ENCODE results near the gene ITFG2.

The ITFG2 gene

DNA sequence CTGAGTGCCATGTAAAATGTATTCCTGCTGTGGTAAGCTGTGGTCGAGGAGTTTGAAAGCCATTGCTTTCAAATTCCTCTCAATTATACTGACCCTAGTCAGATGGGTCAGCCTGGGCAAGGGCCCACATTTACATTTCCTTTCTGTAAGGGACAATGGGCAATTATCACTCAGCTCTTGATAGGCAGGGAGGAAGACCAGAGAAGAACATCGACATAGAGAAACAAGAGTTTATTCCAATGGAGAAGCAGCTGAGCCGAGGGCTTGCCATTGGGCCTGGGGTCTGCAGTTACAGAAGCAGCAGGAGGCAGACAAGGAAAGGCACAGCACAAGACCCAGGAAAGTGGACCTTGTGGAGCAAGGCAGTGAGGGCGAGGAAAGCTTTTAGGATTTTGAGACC lies 12.7 kb downstream of the ITFG2 start:
- H3K4me2 ChIP-seq (ENCODE audit: low read depth, low read length, poor library complexity, severe bottlenecking), result no peak overlapping the region
- no peaks in the 10 kb centered on the region for H3K27me3 ChIP-seq (ENCODE audit: insufficient read depth, low read length, poor library complexity, severe bottlenecking)
- H4K20me1 ChIP-seq (ENCODE audit: insufficient read depth, low read length, poor library complexity, severe bottlenecking), result no peaks in the 10 kb centered on the region
- no peaks in the 10 kb centered on the region for H3K9me3 ChIP-seq (ENCODE audit: insufficient read depth, low read depth, low read length)
- H3K4me3 ChIP-seq (ENCODE audit: low read length, poor library complexity, severe bottlenecking), result no peak overlapping the region
- no peak overlapping the region for H3K9ac ChIP-seq (ENCODE audit: low read depth, low read length, poor library complexity, severe bottlenecking)
- no peaks in the 10 kb centered on the region for H3F3A ChIP-seq (ENCODE audit: low read depth)
- TF ChIP-seq, protein P1, sequence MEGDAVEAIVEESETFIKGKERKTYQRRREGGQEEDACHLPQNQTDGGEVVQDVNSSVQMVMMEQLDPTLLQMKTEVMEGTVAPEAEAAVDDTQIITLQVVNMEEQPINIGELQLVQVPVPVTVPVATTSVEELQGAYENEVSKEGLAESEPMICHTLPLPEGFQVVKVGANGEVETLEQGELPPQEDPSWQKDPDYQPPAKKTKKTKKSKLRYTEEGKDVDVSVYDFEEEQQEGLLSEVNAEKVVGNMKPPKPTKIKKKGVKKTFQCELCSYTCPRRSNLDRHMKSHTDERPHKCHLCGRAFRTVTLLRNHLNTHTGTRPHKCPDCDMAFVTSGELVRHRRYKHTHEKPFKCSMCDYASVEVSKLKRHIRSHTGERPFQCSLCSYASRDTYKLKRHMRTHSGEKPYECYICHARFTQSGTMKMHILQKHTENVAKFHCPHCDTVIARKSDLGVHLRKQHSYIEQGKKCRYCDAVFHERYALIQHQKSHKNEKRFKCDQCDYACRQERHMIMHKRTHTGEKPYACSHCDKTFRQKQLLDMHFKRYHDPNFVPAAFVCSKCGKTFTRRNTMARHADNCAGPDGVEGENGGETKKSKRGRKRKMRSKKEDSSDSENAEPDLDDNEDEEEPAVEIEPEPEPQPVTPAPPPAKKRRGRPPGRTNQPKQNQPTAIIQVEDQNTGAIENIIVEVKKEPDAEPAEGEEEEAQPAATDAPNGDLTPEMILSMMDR (conservative IDR thresholded peaks at IDR 0.05; ENCODE audit: low read length), result no peak
- no peak for TF ChIP-seq EZH2phosphoT487 (IDR thresholded peaks at IDR 0.05; ENCODE audit: borderline replicate concordance)
- no peaks in the 10 kb centered on the region for H3K4me1 ChIP-seq (ENCODE audit: insufficient read depth, low read length, poor library complexity, severe bottlenecking)
- H3K9me2 ChIP-seq (replicated peaks; ENCODE audit: low read depth, low read length), result no peaks in the 10 kb centered on the region
- peaks cover 9% of the 10 kb centered on the region; the same call in 1 of the 2 replicates for H3K36me3 ChIP-seq (ENCODE audit: insufficient read depth, low read length)
- no peaks in the 10 kb centered on the region for H3K79me2 ChIP-seq (ENCODE audit: insufficient read depth, low read length)
- H2AFZ ChIP-seq (ENCODE audit: low read length), result no peak overlapping the region

DNA sequence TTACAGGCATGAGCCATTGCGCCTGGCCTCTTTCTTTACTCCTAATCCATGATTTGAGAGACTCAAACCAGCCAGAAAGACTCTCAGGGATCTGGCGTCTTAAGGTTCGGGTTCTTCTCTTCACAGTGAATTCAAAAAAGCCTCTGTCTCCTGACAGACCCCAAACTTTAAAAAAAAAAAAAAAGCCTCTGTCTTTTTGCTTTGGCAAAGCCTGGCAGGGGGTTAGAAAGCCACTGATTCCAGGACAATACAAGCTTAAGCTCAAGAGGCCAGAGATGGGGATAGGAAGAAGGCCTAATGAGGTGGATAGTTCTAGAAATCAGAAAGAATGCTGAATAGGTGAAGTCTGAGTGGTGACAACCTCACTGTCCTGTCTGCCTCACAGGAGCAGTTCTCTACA lies 13.6 kb downstream of the ITFG2 start:
- TF ChIP-seq, protein P1 (conservative IDR thresholded peaks at IDR 0.05; ENCODE audit: low read length), result no peak
- Histone ChIP-seq H3K4me2 (ENCODE audit: low read depth, low read length, poor library complexity, severe bottlenecking) (no peak overlapping the region), H3K36me3 (ENCODE audit: insufficient read depth, low read length) (peaks cover 9% of the 10 kb centered on the region; the same call in 1 of the 2 replicates), H3F3A (ENCODE audit: low read depth) (no peaks in the 10 kb centered on the region), H3K9me2 (replicated peaks; ENCODE audit: low read depth, low read length) (no peaks in the 10 kb centered on the region), H4K20me1 (ENCODE audit: insufficient read depth, low read length, poor library complexity, severe bottlenecking) (no peaks in the 10 kb centered on the region), H3K4me1 (ENCODE audit: insufficient read depth, low read length, poor library complexity, severe bottlenecking) (no peaks in the 10 kb centered on the region), H3K4me3 (ENCODE audit: low read length, poor library complexity, severe bottlenecking) (no peak overlapping the region), H3K79me2 (ENCODE audit: insufficient read depth, low read length) (no peaks in the 10 kb centered on the region), H3K9me3 (ENCODE audit: insufficient read depth, low read depth, low read length) (no peaks in the 10 kb centered on the region), H3K27me3 (ENCODE audit: insufficient read depth, low read length, poor library complexity, severe bottlenecking) (no peaks in the 10 kb centered on the region), H2AFZ (ENCODE audit: low read length) (no peak overlapping the region), H3K9ac (ENCODE audit: low read depth, low read length, poor library complexity, severe bottlenecking) (no peak overlapping the region)

DNA sequence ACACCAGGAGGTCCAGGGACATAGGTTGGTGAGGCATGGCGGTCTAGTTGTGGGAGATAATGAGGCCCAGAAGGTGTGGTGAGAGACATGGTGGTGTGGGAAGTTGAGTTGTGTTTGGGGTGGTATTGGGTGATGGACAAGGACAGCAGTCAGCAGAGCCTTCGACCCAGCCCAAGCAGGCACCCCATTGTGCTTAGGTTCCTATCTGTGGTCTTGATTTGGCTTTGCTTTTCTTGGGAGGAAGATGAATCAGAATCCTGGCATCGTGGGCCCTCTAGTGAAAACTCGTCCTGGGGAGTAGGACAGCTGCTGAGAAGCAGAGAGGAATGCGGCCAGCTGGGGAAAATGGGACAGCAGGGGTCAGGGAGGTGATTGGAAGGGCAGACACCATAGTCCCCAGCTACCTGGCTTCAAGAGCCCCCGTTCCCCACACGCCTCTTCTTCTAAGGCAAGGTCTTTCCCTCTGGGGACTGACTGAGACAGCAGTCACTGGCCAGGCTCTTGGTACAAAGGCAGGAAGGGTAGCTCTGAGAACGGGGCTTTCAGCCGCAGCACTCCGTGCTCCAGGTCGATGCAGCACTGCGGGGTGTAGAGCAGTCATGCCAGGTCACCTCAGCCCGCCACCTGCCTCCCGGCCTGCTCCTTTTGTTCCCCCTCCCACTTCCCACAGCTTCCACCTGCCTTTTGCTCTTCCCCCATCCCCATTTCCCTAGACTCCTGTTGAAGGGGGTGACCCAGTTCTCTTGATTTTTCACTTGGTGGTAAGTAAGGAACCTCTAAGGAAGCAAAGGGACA lies 14.4 kb downstream of the ITFG2 start:
- Histone ChIP-seq H3K36me3 (ENCODE audit: insufficient read depth, low read length) (peaks cover 9% of the 10 kb centered on the region; the same call in 1 of the 2 replicates), H3K9me2 (replicated peaks; ENCODE audit: low read depth, low read length) (no peaks in the 10 kb centered on the region), H4K20me1 (ENCODE audit: insufficient read depth, low read length, poor library complexity, severe bottlenecking) (no peaks in the 10 kb centered on the region), H3K9me3 (ENCODE audit: insufficient read depth, low read depth, low read length) (no peaks in the 10 kb centered on the region), H3K4me1 (ENCODE audit: insufficient read depth, low read length, poor library complexity, severe bottlenecking) (no peaks in the 10 kb centered on the region), H3K4me3 (ENCODE audit: low read length, poor library complexity, severe bottlenecking) (no peak overlapping the region), H3K9ac (ENCODE audit: low read depth, low read length, poor library complexity, severe bottlenecking) (no peak overlapping the region), H2AFZ (ENCODE audit: low read length) (no peak overlapping the region), H3F3A (ENCODE audit: low read depth) (no peaks in the 10 kb centered on the region), H3K27me3 (ENCODE audit: insufficient read depth, low read length, poor library complexity, severe bottlenecking) (no peaks in the 10 kb centered on the region), H3K79me2 (ENCODE audit: insufficient read depth, low read length) (no peaks in the 10 kb centered on the region), H3K4me2 (ENCODE audit: low read depth, low read length, poor library complexity, severe bottlenecking) (no peak overlapping the region)
- TF ChIP-seq, protein P1 (conservative IDR thresholded peaks at IDR 0.05; ENCODE audit: low read length), result no peak
- no peak for TF ChIP-seq EZH2phosphoT487 (IDR thresholded peaks at IDR 0.05; ENCODE audit: borderline replicate concordance)

All from Loucy (cell line).